Keratinocyte (primary cell): ENCODE data around the gene TRIP6. TPM values are rescaled to one million over a fixed set of nuclear protein-coding genes. Genes with fewer than 3 reads are reported as not detected.

ENCODE experiments used
- DNase-seq: peaks from one replicate; pipeline ENCODE4 v3.0.0-alpha.2; 2011; ENCODE audit warnings: low read depth, missing footprints, low spot score
- FAIRE-seq: peaks from 2 replicates; lab custom pipeline; 2011; peaks lifted over from hg19 to GRCh38; lab: Jason Lieb, UNC
- H2AFZ ChIP-seq: 2 replicates; pipeline ENCODE4 v1.6.0; 2012; ENCODE audit warnings: low read length, control low read depth, inconsistent platforms; ENCODE audit not compliant: control insufficient read depth
- H3K27ac ChIP-seq: 2 replicates; pipeline ENCODE4 v1.5.1; 2011; ENCODE audit warnings: low read length; ENCODE audit not compliant: control insufficient read depth, insufficient read depth
- H3K27me3 ChIP-seq: 3 replicates; pipeline ENCODE4 v1.6.0; 2011; ENCODE audit warnings: low read length; ENCODE audit not compliant: control insufficient read depth, insufficient read depth; ENCODE audit errors: extremely low read depth
- H3K36me3 ChIP-seq, 2 experiments: 2 replicates in 1 of 2; 3 replicates in 1 of 2; pipeline ENCODE4 v1.5.1; 2011; ENCODE audit warnings: low read length in 2 of 2, mild to moderate bottlenecking in 1 of 2; ENCODE audit not compliant: control insufficient read depth in 2 of 2, insufficient read depth in 2 of 2; ENCODE audit errors: extremely low read depth in 1 of 2
- H3K4me1 ChIP-seq: 3 replicates; pipeline ENCODE4 v1.5.1; 2011; ENCODE audit warnings: low read length; ENCODE audit not compliant: control insufficient read depth, insufficient read depth; ENCODE audit errors: extremely low read depth
- H3K4me2 ChIP-seq: 3 replicates; pipeline ENCODE4 v1.6.0; 2011; ENCODE audit warnings: low read depth, low read length; ENCODE audit not compliant: control insufficient read depth, insufficient read depth; ENCODE audit errors: extremely low read depth
- H3K4me3 ChIP-seq, 3 experiments: fragments of 200-600 bp in 1 of 3; sonication (generic) in 1 of 3; 2 replicates in 2 of 3; 3 replicates in 1 of 3; pipeline ENCODE4 v1.5.1; 2011 to 2016; ENCODE audit warnings: low read length in 3 of 3, mild to moderate bottlenecking in 3 of 3, control low read depth in 2 of 3, inconsistent platforms in 1 of 3, low read depth in 1 of 3, mixed read lengths in 1 of 3, mixed run types in 1 of 3, moderate library complexity in 1 of 3; ENCODE audit not compliant: control insufficient read depth in 2 of 3, insufficient read depth in 2 of 3; ENCODE audit errors: extremely low read depth in 1 of 3
- H3K79me2 ChIP-seq: 2 replicates; pipeline ENCODE4 v1.6.0; 2012; ENCODE audit warnings: low read length; ENCODE audit not compliant: control insufficient read depth, insufficient read depth
- H3K9ac ChIP-seq: 3 replicates; pipeline ENCODE4 v1.6.0; 2011; ENCODE audit warnings: low read length; ENCODE audit not compliant: control insufficient read depth, insufficient read depth; ENCODE audit errors: extremely low read depth
- H3K9me1 ChIP-seq: 3 replicates; pipeline ENCODE4 v1.6.0; 2011; ENCODE audit warnings: low read length; ENCODE audit not compliant: control insufficient read depth, insufficient read depth; ENCODE audit errors: extremely low read depth
- H3K9me3 ChIP-seq: 2 replicates; pipeline ENCODE4 v1.5.1; 2012; ENCODE audit warnings: low read depth, low read length; ENCODE audit not compliant: control insufficient read depth
- H4K20me1 ChIP-seq: 3 replicates; pipeline ENCODE4 v1.6.0; 2011; ENCODE audit warnings: low read length; ENCODE audit not compliant: control insufficient read depth, insufficient read depth; ENCODE audit errors: extremely low read depth
- EZH2 ChIP-seq: IDR thresholded peaks from one replicate; pipeline ENCODE4 v1.6.1; 2012; ENCODE audit warnings: inconsistent platforms, mild to moderate bottlenecking, low read length, moderate library complexity
- dilution Hi-C: fragments of 300-500 bp; cut with MboI; formaldehyde crosslinking; loops from one replicate; pipeline ENCODE4 v1.7.0; 2020; ENCODE audit warnings: low sequenced_read_pairs; ENCODE audit not compliant: extremely low pct_ligation_motif_present
- polyA plus RNA-seq, 5 experiments: library from polyadenylated mRNA; depleted of rRNA in 3 of 5; stranded (reverse) in 3 of 5; stranded (forward) in 1 of 5; unstranded in 1 of 5; fragments of >200 nt; gene quantifications; 1 replicate in 1 of 5; 2 replicates in 3 of 5; 3 replicates in 1 of 5; pipeline versions ENCODE4 v1.2.1 to v1.2.3, GENCODE V29; 2011 to 2012; ENCODE audit warnings: missing spikeins in 2 of 5, low read depth in 1 of 5, low replicate concordance in 1 of 5
- TF ChIP-seq, protein P1 (sequence below), 3 experiments: IDR thresholded peaks in 1 of 3; conservative IDR thresholded peaks in 1 of 3; optimal IDR thresholded peaks in 1 of 3; 2 replicates in 2 of 3; 3 replicates in 1 of 3; pipeline versions ENCODE3 to v1.5.1; 2011; ENCODE audit warnings: low read length in 3 of 3, mild to moderate bottlenecking in 3 of 3, moderate library complexity in 2 of 3, control low read depth in 1 of 3, inconsistent platforms in 1 of 3; ENCODE audit not compliant: insufficient read depth in 2 of 3; ENCODE audit errors: extremely low read depth in 1 of 3

Gene TRIP6
- polyA plus RNA-seq, 1 donor (not counting 4 experiments of a cell fraction or from before 2014, with no cell fraction given): 83.8 TPM

DNA sequence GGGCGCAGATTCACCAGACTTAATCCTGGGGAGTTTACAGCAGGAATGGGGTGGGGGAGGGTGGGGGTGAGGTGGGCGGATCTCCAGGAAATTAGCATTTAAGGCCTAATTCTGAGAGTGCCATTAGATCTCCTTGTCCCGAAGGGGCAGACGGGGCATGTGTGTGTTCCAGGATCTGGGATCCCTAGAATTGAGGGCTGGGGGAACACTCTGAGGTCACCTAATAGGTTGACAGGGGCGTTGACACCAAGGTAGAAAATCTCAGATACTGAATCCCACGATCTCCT is 30.4 kb upstream of the TRIP6 start:
- peak overlapping the region; percentile 69 for H3K27ac ChIP-seq
- peak overlapping the region; percentile 65 for H3K4me2 ChIP-seq
- dilution Hi-C loops: no loop called here
- H3K79me2 ChIP-seq: no peaks in the 10 kb centered on the region
- no peak for FAIRE-seq
- H4K20me1 ChIP-seq: no peaks in the 10 kb centered on the region
- TF ChIP-seq, protein P1, sequence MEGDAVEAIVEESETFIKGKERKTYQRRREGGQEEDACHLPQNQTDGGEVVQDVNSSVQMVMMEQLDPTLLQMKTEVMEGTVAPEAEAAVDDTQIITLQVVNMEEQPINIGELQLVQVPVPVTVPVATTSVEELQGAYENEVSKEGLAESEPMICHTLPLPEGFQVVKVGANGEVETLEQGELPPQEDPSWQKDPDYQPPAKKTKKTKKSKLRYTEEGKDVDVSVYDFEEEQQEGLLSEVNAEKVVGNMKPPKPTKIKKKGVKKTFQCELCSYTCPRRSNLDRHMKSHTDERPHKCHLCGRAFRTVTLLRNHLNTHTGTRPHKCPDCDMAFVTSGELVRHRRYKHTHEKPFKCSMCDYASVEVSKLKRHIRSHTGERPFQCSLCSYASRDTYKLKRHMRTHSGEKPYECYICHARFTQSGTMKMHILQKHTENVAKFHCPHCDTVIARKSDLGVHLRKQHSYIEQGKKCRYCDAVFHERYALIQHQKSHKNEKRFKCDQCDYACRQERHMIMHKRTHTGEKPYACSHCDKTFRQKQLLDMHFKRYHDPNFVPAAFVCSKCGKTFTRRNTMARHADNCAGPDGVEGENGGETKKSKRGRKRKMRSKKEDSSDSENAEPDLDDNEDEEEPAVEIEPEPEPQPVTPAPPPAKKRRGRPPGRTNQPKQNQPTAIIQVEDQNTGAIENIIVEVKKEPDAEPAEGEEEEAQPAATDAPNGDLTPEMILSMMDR (optimal IDR thresholded peaks at IDR 0.05 in 1 of 3, IDR thresholded peaks at IDR 0.05 in 1 of 3, conservative IDR thresholded peaks at IDR 0.05 in 1 of 3; ENCODE audit: extremely low read depth in 1 of 3, insufficient read depth in 2 of 3, low read length in 3 of 3): no peak
- TF ChIP-seq EZH2: no peak
- H2AFZ ChIP-seq: peak overlapping the region; percentile 88
- peak overlapping the region; percentile 63 for H3K9ac ChIP-seq
- H3K36me3 ChIP-seq: no peaks in the 10 kb centered on the region
- peaks cover 17% of the 10 kb centered on the region for H3K4me1 ChIP-seq
- no peaks in the 10 kb centered on the region for H3K9me1 ChIP-seq
- H3K27me3 ChIP-seq: no peaks in the 10 kb centered on the region
- DNase-seq: no peak
- H3K9me3 ChIP-seq: no peaks in the 10 kb centered on the region
- H3K4me3 ChIP-seq: peak overlapping the region in 2 of 3 experiments; percentile 35 to 57

DNA sequence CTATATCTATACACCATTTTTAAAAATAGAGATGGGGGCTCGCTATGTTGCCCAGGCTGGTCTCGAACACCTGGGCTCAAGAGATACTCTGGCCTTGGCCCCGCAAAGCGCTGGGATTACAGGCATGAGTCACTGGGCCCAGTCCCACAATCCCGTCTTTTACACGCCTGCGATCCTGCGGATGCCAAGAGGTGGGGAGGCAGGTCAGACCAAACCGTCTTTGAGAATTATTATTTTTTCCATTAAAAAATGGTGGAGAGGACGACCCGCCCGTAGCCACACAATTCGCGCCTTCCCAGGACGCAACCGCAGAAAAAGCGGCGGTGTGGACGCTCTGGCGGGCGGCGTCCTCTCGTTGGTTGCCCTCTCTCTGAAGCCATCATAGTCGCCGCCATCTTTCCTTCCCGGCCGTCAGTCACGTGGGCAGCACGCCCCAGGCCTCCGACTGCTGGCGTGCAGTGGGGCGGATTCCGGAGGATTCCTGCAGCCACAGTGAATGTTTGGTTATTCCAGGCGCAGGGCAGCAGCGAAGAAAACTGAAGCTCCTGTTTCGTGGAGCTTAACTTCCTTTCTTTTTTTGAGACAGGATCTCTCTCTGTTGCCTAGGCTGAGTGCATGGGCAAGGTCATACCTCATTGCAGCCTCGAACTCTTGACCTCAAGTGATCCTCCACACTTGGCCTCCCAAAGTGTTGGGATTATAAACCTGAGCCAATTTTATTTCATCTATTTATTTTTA is 29.9 kb upstream of the TRIP6 start:
- DNase-seq (no peak), FAIRE-seq (no peak)
- no peaks in the 10 kb centered on the region for H3K9me1 ChIP-seq
- no peaks in the 10 kb centered on the region for H3K79me2 ChIP-seq
- peak overlapping the region; percentile 63 for H3K9ac ChIP-seq
- no peaks in the 10 kb centered on the region for H3K36me3 ChIP-seq
- H3K4me1 ChIP-seq: peaks cover 17% of the 10 kb centered on the region
- no peaks in the 10 kb centered on the region for H3K9me3 ChIP-seq
- H3K4me3 ChIP-seq: peak overlapping the region in 2 of 3 experiments; percentile 44 to 57
- dilution Hi-C loops: no loop called here
- peak overlapping the region; percentile 69 for H3K27ac ChIP-seq
- peak overlapping the region; percentile 88 for H2AFZ ChIP-seq
- TF ChIP-seq, protein P1 (optimal IDR thresholded peaks at IDR 0.05 in 1 of 3, IDR thresholded peaks at IDR 0.05 in 1 of 3, conservative IDR thresholded peaks at IDR 0.05 in 1 of 3; ENCODE audit: extremely low read depth in 1 of 3, insufficient read depth in 2 of 3, low read length in 3 of 3): no peak
- no peak for TF ChIP-seq EZH2
- no peaks in the 10 kb centered on the region for H4K20me1 ChIP-seq
- no peaks in the 10 kb centered on the region for H3K27me3 ChIP-seq
- peak overlapping the region; percentile 65 for H3K4me2 ChIP-seq
